ENCODE data around the gene FLT4. TPM values are rescaled to one million over a fixed set of nuclear protein-coding genes. Genes with fewer than 3 reads are reported as not detected.
"Not testable (repeated sequence)": the region's sequence is repeated elsewhere in the genome, so short reads cannot be mapped to it uniquely, and the experiment has no call there.

FLT4 gene
- 0.04 TPM in 1 of 2 replicates, not detected in the other for total RNA-seq (2014; rRNA removed; shearing (Covaris generic))

- DNase-seq (ENCODE audit: low spot score) = no peak
Measured at GRCh38 chr5:180649297-180650039, at the start of gene FLT4. TSS of gene FLT4 (minus strand) at chr5:180649600. CDS start at chr5:180649545, 55 bp downstream.

- no peak for DNase-seq (ENCODE audit: low spot score)
Measured at GRCh38 chr5:180699042-180699441, 49.6 kb upstream of the FLT4 start.

GRCh38 chr5:180696116-180696515, 46.7 kb upstream of the FLT4 start:
- DNase-seq (ENCODE audit: low spot score) = no peak

GRCh38 chr5:180692429-180692828, 43.0 kb upstream of the FLT4 start:
- DNase-seq (ENCODE audit: low spot score) = no peak

- no peak for DNase-seq (ENCODE audit: low spot score)
Measured at GRCh38 chr5:180691046-180691445, 41.6 kb upstream of the FLT4 start.

GRCh38 chr5:180690562-180690961, 41.2 kb upstream of the FLT4 start:
- DNase-seq (ENCODE audit: low spot score) = no peak

GRCh38 chr5:180689775-180690174, 40.4 kb upstream of the FLT4 start:
- DNase-seq (ENCODE audit: low spot score) = no peak

GRCh38 chr5:180689071-180689694, 39.8 kb upstream of the FLT4 start:
- no peak for DNase-seq (ENCODE audit: low spot score)

GRCh38 chr5:180688330-180689070, 39.1 kb upstream of the FLT4 start:
- no peak for DNase-seq (ENCODE audit: low spot score)

GRCh38 chr5:180686799-180687198, 37.4 kb upstream of the FLT4 start:
- DNase-seq (ENCODE audit: low spot score) = not testable (repeated sequence)

GRCh38 chr5:180684623-180685161, 35.3 kb upstream of the FLT4 start:
- no peak for DNase-seq (ENCODE audit: low spot score)

GRCh38 chr5:180683220-180683922, 34.0 kb upstream of the FLT4 start:
- no peak for DNase-seq (ENCODE audit: low spot score)

- DNase-seq (ENCODE audit: low spot score) = no peak
Measured at GRCh38 chr5:180682560-180682959, 33.2 kb upstream of the FLT4 start.

- not testable (repeated sequence) for DNase-seq (ENCODE audit: low spot score)
Measured at GRCh38 chr5:180682008-180682407, 32.6 kb upstream of the FLT4 start.

GRCh38 chr5:180678319-180678718, 28.9 kb upstream of the FLT4 start:
- not testable (repeated sequence) for DNase-seq (ENCODE audit: low spot score)

- no peak for DNase-seq (ENCODE audit: low spot score)
Measured at GRCh38 chr5:180675036-180675635, 25.7 kb upstream of the FLT4 start.

- not testable (repeated sequence) for DNase-seq (ENCODE audit: low spot score)
Measured at GRCh38 chr5:180674090-180674475, 24.7 kb upstream of the FLT4 start.

- DNase-seq (ENCODE audit: low spot score) = no peak
Measured at GRCh38 chr5:180673371-180674089, 24.1 kb upstream of the FLT4 start.

GRCh38 chr5:180671958-180672524, 22.6 kb upstream of the FLT4 start:
- DNase-seq (ENCODE audit: low spot score) = not testable (repeated sequence)
